Measurements from ENCODE around the gene SLC18A2.
"Not testable (repeated sequence)": the region's sequence is repeated elsewhere in the genome, so short reads cannot be mapped to it uniquely, and the experiment has no call there.

DNA sequence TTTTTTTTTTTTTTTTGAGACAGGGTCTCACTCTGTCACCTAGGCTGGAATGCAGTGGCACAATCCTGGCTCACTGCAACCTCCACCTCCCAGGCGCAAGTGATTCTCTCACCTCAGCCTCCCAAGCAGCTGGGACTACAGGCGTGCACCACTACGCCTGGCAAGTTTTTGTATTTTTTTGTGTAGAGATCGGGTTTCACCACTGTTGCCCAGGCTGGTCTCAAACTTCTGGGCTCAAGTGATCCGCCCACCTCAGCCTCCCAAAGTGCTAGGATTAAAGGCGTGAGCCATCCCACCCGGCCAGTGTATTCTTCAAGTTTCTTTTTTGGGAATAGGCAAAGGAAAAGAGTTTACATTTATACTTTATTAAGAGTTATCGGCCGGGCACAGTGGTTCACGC lies 50.0 kb downstream of the SLC18A2 start:
- TF ChIP-seq, protein P1, sequence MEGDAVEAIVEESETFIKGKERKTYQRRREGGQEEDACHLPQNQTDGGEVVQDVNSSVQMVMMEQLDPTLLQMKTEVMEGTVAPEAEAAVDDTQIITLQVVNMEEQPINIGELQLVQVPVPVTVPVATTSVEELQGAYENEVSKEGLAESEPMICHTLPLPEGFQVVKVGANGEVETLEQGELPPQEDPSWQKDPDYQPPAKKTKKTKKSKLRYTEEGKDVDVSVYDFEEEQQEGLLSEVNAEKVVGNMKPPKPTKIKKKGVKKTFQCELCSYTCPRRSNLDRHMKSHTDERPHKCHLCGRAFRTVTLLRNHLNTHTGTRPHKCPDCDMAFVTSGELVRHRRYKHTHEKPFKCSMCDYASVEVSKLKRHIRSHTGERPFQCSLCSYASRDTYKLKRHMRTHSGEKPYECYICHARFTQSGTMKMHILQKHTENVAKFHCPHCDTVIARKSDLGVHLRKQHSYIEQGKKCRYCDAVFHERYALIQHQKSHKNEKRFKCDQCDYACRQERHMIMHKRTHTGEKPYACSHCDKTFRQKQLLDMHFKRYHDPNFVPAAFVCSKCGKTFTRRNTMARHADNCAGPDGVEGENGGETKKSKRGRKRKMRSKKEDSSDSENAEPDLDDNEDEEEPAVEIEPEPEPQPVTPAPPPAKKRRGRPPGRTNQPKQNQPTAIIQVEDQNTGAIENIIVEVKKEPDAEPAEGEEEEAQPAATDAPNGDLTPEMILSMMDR (IDR thresholded peaks at IDR 0.05; ENCODE audit: low read length): not testable (repeated sequence)
- not testable (repeated sequence) for TF ChIP-seq EZH2 (optimal IDR thresholded peaks at IDR 0.05; ENCODE audit: low read depth, low read length)

Data from MM.1S (cell line).